GM12865 (cell line): ENCODE measurements around the gene CCDC102B.

ENCODE experiments used
- DNase-seq: peaks from one replicate; pipeline ENCODE4 v3.0.0; 2010; ENCODE audit warnings: low read depth
- H3K4me3 ChIP-seq: 2 replicates; pipeline ENCODE4 v1.5.1; 2011; ENCODE audit warnings: mild to moderate bottlenecking, low read depth, low read length, control low read depth
- TF ChIP-seq, protein P1 (sequence below): IDR thresholded peaks from 2 replicates; pipeline ENCODE4 v1.5.1; 2011; ENCODE audit warnings: low read length, control low read depth, low read depth, inconsistent platforms; ENCODE audit not compliant: insufficient read depth; ENCODE audit errors: missing control alignments

The CCDC102B gene

DNA sequence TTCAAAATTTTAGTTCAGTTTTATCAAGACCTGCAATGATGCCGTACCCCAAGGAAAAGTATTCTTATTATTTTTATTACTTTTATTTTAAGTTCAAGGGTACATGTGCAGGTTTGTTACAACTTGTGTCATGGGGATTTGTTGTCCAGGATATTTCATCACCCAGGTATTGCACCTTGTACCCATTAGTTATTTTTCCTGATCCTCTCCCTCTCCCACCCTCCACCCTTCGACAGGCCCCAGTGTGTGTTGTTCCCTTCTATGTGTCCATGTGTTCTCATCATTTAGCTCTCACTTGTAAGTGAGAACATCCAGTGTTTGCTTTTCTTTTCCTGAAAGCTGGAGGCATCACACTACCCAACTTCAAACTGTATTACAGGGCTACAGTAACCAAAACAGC is 122.0 kb downstream of the CCDC102B start:
- H3K4me3 ChIP-seq: no peak overlapping the region
- DNase-seq: no peak
- TF ChIP-seq, protein P1, sequence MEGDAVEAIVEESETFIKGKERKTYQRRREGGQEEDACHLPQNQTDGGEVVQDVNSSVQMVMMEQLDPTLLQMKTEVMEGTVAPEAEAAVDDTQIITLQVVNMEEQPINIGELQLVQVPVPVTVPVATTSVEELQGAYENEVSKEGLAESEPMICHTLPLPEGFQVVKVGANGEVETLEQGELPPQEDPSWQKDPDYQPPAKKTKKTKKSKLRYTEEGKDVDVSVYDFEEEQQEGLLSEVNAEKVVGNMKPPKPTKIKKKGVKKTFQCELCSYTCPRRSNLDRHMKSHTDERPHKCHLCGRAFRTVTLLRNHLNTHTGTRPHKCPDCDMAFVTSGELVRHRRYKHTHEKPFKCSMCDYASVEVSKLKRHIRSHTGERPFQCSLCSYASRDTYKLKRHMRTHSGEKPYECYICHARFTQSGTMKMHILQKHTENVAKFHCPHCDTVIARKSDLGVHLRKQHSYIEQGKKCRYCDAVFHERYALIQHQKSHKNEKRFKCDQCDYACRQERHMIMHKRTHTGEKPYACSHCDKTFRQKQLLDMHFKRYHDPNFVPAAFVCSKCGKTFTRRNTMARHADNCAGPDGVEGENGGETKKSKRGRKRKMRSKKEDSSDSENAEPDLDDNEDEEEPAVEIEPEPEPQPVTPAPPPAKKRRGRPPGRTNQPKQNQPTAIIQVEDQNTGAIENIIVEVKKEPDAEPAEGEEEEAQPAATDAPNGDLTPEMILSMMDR: no peak

DNA sequence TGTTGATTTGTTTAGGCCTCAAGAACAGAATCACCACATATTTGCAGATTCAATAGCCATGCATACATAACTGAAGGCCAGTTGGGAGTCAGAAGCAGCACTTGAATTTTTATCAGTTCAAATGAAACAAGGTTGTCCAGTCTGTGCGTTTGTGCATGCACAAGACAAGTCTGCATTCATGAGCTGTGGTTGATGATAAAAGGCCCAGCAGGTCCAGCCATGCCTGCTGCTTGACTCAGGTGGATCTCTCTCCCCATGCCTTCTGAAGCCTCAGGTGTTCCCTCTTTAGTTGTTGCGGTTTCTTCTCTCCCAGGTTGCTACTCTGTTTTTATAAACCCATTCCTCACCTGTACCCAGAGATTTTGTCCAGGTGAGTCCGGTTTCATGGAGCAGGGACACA is 124.5 kb downstream of the CCDC102B start:
- H3K4me3 ChIP-seq: no peak overlapping the region
- no peak for DNase-seq
- TF ChIP-seq, protein P1: no peak

DNA sequence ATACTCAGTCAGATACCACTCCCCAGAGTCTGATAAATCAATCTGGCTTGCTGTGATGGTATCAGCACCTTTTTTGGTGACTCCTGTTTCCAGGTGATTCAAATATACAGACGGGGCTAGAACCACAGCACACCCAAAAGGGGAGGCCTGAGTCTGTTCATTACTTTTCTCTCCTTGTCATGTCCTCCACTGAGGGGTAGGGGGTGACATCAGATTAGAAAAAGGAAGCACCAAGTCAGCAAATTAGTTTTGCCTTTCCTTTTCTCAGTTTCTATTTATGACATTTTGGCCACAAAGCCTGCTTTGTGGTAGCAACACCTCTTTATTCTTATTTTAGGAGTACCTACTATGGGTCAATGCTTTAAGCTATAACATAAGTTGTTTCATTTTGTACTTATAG is 127.4 kb downstream of the CCDC102B start:
- H3K4me3 ChIP-seq: no peak overlapping the region
- TF ChIP-seq, protein P1: peak; percentile 36
- peak; percentile 54 for DNase-seq

DNA sequence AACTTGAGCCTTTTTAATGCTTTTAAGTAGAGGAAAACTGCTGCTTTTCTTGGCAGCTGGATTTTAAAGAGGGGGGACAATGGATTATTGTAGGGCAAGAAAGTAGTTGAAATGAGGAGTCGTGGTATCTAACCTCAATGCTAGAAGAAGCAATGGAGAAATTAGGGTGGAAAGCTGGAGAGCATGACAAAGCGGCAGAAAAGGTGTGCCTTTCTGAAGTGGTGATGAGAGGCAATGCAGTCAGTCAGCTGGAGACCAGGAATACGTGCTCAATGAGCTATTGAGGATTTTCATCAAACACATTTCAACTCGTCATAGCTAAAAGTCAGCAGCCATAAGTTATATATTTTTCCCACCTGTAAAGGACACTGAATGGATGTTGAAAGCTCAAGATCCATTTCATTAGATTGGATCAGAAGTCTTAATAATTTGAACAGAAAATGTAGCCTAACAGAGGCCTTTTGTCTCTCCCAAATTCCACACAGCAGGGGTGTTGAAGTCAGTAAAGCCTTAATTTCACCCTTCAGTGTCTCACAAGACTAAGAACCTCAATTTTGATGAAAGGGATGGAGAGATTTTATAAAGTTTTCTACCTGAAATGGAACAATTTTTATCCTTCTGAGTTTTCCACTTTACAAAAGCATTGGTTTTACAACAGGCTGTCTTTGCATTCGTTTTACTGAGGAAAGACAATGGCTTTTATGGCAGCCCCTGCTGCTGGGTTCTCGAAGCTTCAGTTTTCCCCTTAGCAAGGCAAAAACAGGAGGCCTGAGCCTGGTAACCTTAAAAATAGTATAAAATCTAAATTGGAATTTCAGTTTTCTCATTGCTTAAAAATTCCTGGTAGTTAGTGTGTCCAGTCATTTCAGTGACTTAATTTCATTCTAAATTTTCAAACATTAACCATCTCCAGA is 131.1 kb downstream of the CCDC102B start:
- no peak overlapping the region for H3K4me3 ChIP-seq
- no peak for DNase-seq
- TF ChIP-seq, protein P1: no peak

DNA sequence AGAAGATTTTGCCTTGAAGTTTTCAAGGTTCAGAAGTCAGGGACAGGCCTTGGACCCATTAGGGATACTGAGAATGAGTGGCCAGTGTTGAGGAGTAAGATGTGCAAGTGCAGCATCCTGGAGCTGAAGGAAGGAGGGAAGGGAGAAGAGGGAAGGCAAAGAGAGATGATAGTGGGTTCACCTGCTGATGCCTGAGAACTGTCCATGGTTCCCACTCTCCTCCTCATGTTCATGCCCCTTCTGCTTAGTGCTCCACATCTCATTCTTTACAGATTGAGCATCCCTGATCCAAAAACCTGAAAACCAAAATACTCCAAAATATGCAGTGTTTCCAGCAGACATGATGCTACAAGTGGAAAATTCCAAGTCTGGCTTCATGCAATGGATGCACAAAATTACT is 137.8 kb downstream of the CCDC102B start:
- TF ChIP-seq, protein P1: no peak
- no peak overlapping the region for H3K4me3 ChIP-seq
- DNase-seq: no peak

DNA sequence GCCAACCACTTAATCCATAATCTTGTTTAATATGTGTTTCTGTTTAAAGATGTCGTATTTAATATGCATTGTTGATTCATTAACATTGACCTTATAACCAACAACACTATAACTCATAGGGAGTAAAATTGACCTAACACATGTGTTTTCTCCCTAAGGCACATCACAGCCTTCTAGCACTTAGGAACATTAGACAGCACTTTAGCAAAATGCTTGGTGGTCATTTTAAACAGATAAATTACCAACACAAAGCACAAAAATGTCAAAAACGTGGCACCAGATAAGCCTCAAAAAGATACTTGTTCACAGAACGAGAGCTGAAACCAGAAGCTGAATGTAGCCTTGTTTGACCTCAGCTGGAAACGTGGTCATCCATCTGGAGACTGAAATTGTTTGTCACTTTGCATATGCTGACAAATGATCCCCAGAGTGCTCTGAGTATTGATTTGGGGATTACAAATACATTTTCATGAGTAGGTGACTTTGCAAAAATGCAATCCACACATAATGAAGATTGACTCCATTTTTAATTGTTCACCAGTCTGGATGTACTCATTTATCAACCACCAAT is 139.2 kb downstream of the CCDC102B start:
- H3K4me3 ChIP-seq: no peak overlapping the region
- TF ChIP-seq, protein P1: no peak
- DNase-seq: no peak
